ENCODE results near the gene RABL3.
A peak's percentile ranks its signal among the peaks of the same experiment; 100 is the strongest.
"Not testable (repeated sequence)": the region's sequence is repeated elsewhere in the genome, so short reads cannot be mapped to it uniquely, and the experiment has no call there.

The RABL3 gene

DNA sequence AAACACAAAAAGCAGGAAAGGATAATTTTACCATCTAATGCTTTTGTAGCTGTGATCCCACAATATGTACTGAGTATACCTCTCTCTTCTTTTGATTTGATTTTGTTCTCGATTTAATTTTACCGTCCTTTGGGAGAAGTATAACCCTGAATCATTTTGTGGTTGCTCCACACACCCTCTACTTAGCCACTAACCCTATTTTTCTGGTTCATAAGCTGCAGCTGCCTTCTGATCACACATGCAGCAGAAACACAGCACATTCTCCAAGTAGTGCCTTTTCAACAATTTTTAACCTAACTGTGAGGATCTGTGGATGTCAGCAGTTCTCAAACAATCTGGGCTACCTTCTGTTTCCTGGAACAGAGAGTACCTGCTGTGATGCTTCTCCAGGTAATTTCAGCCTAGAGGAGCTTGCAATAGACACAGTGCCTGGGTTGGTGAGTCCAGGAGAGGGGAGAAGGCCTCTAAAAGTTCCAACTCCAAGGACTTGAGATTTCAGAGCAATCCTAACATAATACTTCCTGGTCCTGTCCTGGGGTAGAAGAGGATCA lies 100.5 kb downstream of the RABL3 start:
- DNase-seq = no peak

- no peak for DNase-seq
These were observed 102.1 kb downstream of the RABL3 start for GRCh38 chr3:120640231-120640630.

GRCh38 chr3:120638820-120639219 lies 103.5 kb downstream of the RABL3 start:
- not testable (repeated sequence) for DNase-seq

DNA sequence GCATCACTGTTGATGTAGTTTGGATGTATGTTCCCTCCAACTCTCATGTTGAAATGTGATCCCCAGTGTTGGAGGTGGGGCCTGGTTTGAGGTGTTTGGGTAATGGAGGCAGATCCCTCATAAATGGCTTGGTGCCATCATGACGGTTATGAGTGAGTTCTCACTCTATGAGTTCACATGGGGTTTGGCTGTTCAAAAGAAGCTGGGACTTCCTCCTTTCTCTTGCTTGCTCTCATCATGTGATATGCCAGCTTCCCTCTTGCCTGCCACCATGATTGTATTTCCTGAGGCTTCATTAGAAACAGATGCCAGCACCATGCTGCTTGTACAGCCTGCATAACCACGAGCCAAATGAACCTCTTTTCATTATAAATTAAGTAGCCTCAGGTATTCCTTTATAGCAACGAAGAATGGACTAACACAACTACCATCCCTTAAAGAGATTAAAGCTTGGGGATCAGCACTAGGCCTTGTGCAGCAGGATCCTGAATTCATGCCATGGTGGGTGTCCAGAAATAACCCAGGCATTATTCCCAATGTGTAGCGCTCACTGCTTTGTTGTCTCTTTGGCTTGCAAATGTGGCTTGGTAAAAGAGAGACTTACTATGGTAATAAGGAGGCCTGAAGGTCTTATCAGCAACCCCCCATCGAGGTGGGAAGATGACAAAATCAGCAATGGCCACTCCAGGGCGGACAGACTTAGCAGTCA lies 104.3 kb downstream of the RABL3 start:
- no peak for DNase-seq

- peak; percentile 17 for DNase-seq
These were observed 105.4 kb downstream of the RABL3 start for GRCh38 chr3:120636795-120637401.
